H9 (cell line): Measurements from ENCODE around the gene RMDN2. TPM values are rescaled to one million over a fixed set of nuclear protein-coding genes. Genes with fewer than 3 reads are reported as not detected.

ENCODE experiments used
- DNase-seq: peaks from one replicate; pipeline ENCODE4 v3.0.0-alpha.2; 2017
- H2AFZ ChIP-seq: one replicate; pipeline ENCODE4 v1.6.1; 2013; ENCODE audit warnings: mild to moderate bottlenecking, low read length, control low read depth, moderate library complexity
- H2AK5ac ChIP-seq: 2 replicates; pipeline ENCODE4 v1.6.1; 2013; ENCODE audit warnings: low read length, control low read depth, mixed read lengths; ENCODE audit not compliant: insufficient read length
- H2BK120ac ChIP-seq: one replicate; pipeline ENCODE4 v1.6.1; 2013; ENCODE audit warnings: low read depth, mild to moderate bottlenecking, low read length, control low read depth, inconsistent platforms; ENCODE audit not compliant: poor library complexity, severe bottlenecking
- H2BK12ac ChIP-seq: 2 replicates; pipeline ENCODE4 v1.6.1; 2013; ENCODE audit warnings: low read length, control low read depth, mixed read lengths, low read depth; ENCODE audit not compliant: insufficient read length
- H2BK15ac ChIP-seq: 2 replicates; pipeline ENCODE4 v1.6.1; 2013; ENCODE audit warnings: low read depth, low read length, control low read depth
- H2BK20ac ChIP-seq: one replicate; pipeline ENCODE4 v1.6.1; 2013; ENCODE audit warnings: low read depth, mild to moderate bottlenecking, low read length, control low read depth, inconsistent platforms; ENCODE audit not compliant: poor library complexity, severe bottlenecking
- H2BK5ac ChIP-seq: 2 replicates; pipeline ENCODE4 v1.6.1; 2013; ENCODE audit warnings: low read length, control low read depth, mixed read lengths; ENCODE audit not compliant: insufficient read length
- H3K14ac ChIP-seq: 2 replicates; pipeline ENCODE4 v1.6.1; 2013; ENCODE audit warnings: low read length, control low read depth; ENCODE audit not compliant: insufficient read depth
- H3K18ac ChIP-seq: 2 replicates; pipeline ENCODE4 v1.6.1; 2013; ENCODE audit warnings: low read depth, mild to moderate bottlenecking, mixed read lengths, low read length, control low read depth; ENCODE audit not compliant: insufficient read length
- H3K23ac ChIP-seq: 2 replicates; pipeline ENCODE4 v1.6.1; 2013; ENCODE audit warnings: low read length, control low read depth, mixed read lengths, low read depth; ENCODE audit not compliant: insufficient read length
- H3K23me2 ChIP-seq: 2 replicates; pipeline ENCODE4 v1.6.1; 2013; ENCODE audit warnings: low read depth, mild to moderate bottlenecking, mixed read lengths, low read length, control low read depth; ENCODE audit not compliant: insufficient read length, poor library complexity, severe bottlenecking
- H3K27ac ChIP-seq: 2 replicates; pipeline ENCODE4 v1.5.1; 2013; ENCODE audit warnings: low read length, control low read depth, mixed read lengths, low read depth; ENCODE audit not compliant: insufficient read length
- H3K27me3 ChIP-seq: 2 replicates; pipeline ENCODE4 v1.6.1; 2013; ENCODE audit warnings: low read length, control low read depth, inconsistent platforms; ENCODE audit not compliant: insufficient read depth
- H3K4ac ChIP-seq: 2 replicates; pipeline ENCODE4 v1.6.1; 2013; ENCODE audit warnings: low read depth, mild to moderate bottlenecking, control low read depth, inconsistent platforms, low read length, moderate library complexity
- H3K4me1 ChIP-seq: 2 replicates; pipeline ENCODE4 v1.6.1; 2013; ENCODE audit warnings: low read length, control low read depth, inconsistent platforms; ENCODE audit not compliant: insufficient read depth
- H3K4me2 ChIP-seq: 2 replicates; pipeline ENCODE4 v1.6.1; 2013; ENCODE audit warnings: low read length, control low read depth, mixed read lengths; ENCODE audit not compliant: insufficient read length, insufficient read depth
- H3K56ac ChIP-seq: 2 replicates; pipeline ENCODE4 v1.6.1; 2013; ENCODE audit warnings: low read depth, mild to moderate bottlenecking, mixed read lengths, low read length, control low read depth; ENCODE audit not compliant: insufficient read length
- H3K79me1 ChIP-seq: 2 replicates; pipeline ENCODE4 v1.6.1; 2013; ENCODE audit warnings: low read depth, mild to moderate bottlenecking, moderate library complexity, low read length, control low read depth, inconsistent platforms; ENCODE audit not compliant: insufficient read depth, poor library complexity, severe bottlenecking
- H3K79me2 ChIP-seq: 2 replicates; pipeline ENCODE4 v1.6.1; 2013; ENCODE audit warnings: low read length, control low read depth, inconsistent platforms; ENCODE audit not compliant: insufficient read depth
- H3K9ac ChIP-seq: 2 replicates; pipeline ENCODE4 v1.6.1; 2013; ENCODE audit warnings: low read length, control low read depth, mixed read lengths; ENCODE audit not compliant: insufficient read length; ENCODE audit errors: extremely low read depth
- H3K9me3 ChIP-seq: one replicate; pipeline ENCODE4 v1.6.1; 2013; ENCODE audit warnings: low read depth, low read length, inconsistent platforms; ENCODE audit not compliant: control insufficient read depth
- H3T11ph ChIP-seq: one replicate; pipeline ENCODE4 v1.6.1; 2013; ENCODE audit warnings: mild to moderate bottlenecking, low read length, control low read depth, inconsistent platforms
- H4K20me1 ChIP-seq: one replicate; pipeline ENCODE4 v1.6.1; 2013; ENCODE audit not compliant: control insufficient read depth, insufficient read length, insufficient read depth
- H4K5ac ChIP-seq: 2 replicates; pipeline ENCODE4 v1.6.1; 2013; ENCODE audit warnings: low read depth, mild to moderate bottlenecking, mixed read lengths, low read length, control low read depth; ENCODE audit not compliant: insufficient read length
- H4K8ac ChIP-seq: replicated peaks from 2 replicates; pipeline ENCODE4 v1.6.1; 2013; ENCODE audit warnings: low read length, control low read depth, mixed read lengths, low read depth; ENCODE audit not compliant: insufficient read length
- H4K91ac ChIP-seq: 2 replicates; pipeline ENCODE4 v1.6.1; 2013; ENCODE audit warnings: low read depth, mild to moderate bottlenecking, moderate library complexity, mixed read lengths, low read length, control low read depth; ENCODE audit not compliant: insufficient read length
- H3K27ac Mint-ChIP-seq, 3 experiments: 2 replicates in 2 of 3; 3 replicates in 1 of 3; pipeline ENCODE4 v1.8.0; 2020 to 2021; ENCODE audit warnings: mixed read lengths in 3 of 3, mild to moderate bottlenecking in 1 of 3, moderate library complexity in 1 of 3
- H3K27me3 Mint-ChIP-seq: 2 replicates; pipeline ENCODE4 v1.8.0; 2021; ENCODE audit warnings: low read depth, mild to moderate bottlenecking, moderate library complexity, mixed read lengths
- H3K36me3 Mint-ChIP-seq, 3 experiments: 2 replicates in 2 of 3; 3 replicates in 1 of 3; pipeline ENCODE4 v1.8.0; 2020 to 2021; ENCODE audit warnings: low read depth in 3 of 3, mixed read lengths in 3 of 3; ENCODE audit not compliant: insufficient read depth in 1 of 3
- H3K4me1 Mint-ChIP-seq, 2 experiments: 2 replicates each; pipeline ENCODE4 v1.8.0; 2020; ENCODE audit warnings: mixed read lengths in 2 of 2
- H3K4me3 Mint-ChIP-seq, 2 experiments: 2 replicates in 1 of 2; 3 replicates in 1 of 2; pipeline ENCODE4 v1.8.0; 2020 to 2021; ENCODE audit warnings: mild to moderate bottlenecking in 2 of 2, mixed read lengths in 2 of 2, moderate library complexity in 1 of 2
- H3K9me3 Mint-ChIP-seq, 2 experiments: 2 replicates in 1 of 2; 3 replicates in 1 of 2; pipeline ENCODE4 v1.8.0; 2020; ENCODE audit warnings: mild to moderate bottlenecking in 2 of 2, mixed read lengths in 2 of 2, moderate library complexity in 1 of 2
- CTCF ChIP-seq: fragments of 200-600 bp; sonication (generic); conservative IDR thresholded peaks from 3 replicates; pipeline ENCODE4 v1.8.0; 2021; ENCODE audit warnings: antibody characterized with exemption, mild to moderate bottlenecking
- WGBS: extraction: QIAGEN DNeasy Blood & Tissue Kit; methylation state at CpG from one replicate; pipeline ENCODE4 v1.1.7; 2013; ENCODE audit warnings: missing lambda C conversion rate, low lambda C conversion rate, mixed read lengths; ENCODE audit not compliant: insufficient read length; ENCODE audit errors: extremely low coverage; 5-methylcytosine and 5-hydroxymethylcytosine counted together
- total RNA-seq: library from RNA; stranded (reverse); gene quantifications from 2 replicates; pipeline ENCODE4 v1.2.1, GENCODE V29; 2021

Gene RMDN2
- total RNA-seq, 1 experiment from 2014 or later: 2.8 TPM

GRCh38 chr2:38056216-38056615, 131.1 kb downstream of the RMDN2 start:
- no peak overlapping the region for H2BK12ac ChIP-seq
- H3K79me1 ChIP-seq: no peaks in the 10 kb centered on the region
- no peak for TF ChIP-seq CTCF
- no CpG with 5 or more reads among the region's 3 CpGs for WGBS
- no peak overlapping the region for H2BK5ac ChIP-seq
- H3K27ac Mint-ChIP-seq: no peak overlapping the region
- H4K5ac ChIP-seq: no peak overlapping the region
- H3K9me3 Mint-ChIP-seq: no peaks in the 10 kb centered on the region
- DNase-seq: no peak
- H4K20me1 ChIP-seq: no peaks in the 10 kb centered on the region
- H3K4me2 ChIP-seq: no peak overlapping the region
- no peak overlapping the region for H3K4ac ChIP-seq
- no peak overlapping the region for H2AFZ ChIP-seq
- no peak overlapping the region for H2BK20ac ChIP-seq
- H4K91ac ChIP-seq: no peak overlapping the region
- no peak overlapping the region for H3K18ac ChIP-seq
- H3K23me2 ChIP-seq: no peaks in the 10 kb centered on the region
- no peaks in the 10 kb centered on the region for H3K79me2 ChIP-seq
- H3K56ac ChIP-seq: no peak overlapping the region
- no peaks in the 10 kb centered on the region for H3K27me3 ChIP-seq
- no peak overlapping the region for H2BK15ac ChIP-seq
- H3T11ph ChIP-seq: no peak overlapping the region
- H3K9ac ChIP-seq: no peak overlapping the region
- H3K23ac ChIP-seq: no peak overlapping the region
- no peak overlapping the region for H2AK5ac ChIP-seq
- peaks cover 5% of the 10 kb centered on the region for H3K27me3 Mint-ChIP-seq
- no peaks in the 10 kb centered on the region; a peak in 1 of 4 replicates for H3K4me1 Mint-ChIP-seq
- H3K4me3 Mint-ChIP-seq: no peak overlapping the region
- H4K8ac ChIP-seq: no peak overlapping the region
- no peaks in the 10 kb centered on the region for H3K4me1 ChIP-seq
- no peak overlapping the region for H2BK120ac ChIP-seq
- no peak overlapping the region for H3K27ac ChIP-seq
- no peaks in the 10 kb centered on the region for H3K9me3 ChIP-seq
- no peak overlapping the region for H3K14ac ChIP-seq
- H3K36me3 Mint-ChIP-seq: no peaks in the 10 kb centered on the region
